ENCODE results near the gene PDPK1. TPM values are rescaled to one million over a fixed set of nuclear protein-coding genes. Genes with fewer than 3 reads are reported as not detected.
"Not testable (repeated sequence)": the region's sequence is repeated elsewhere in the genome, so short reads cannot be mapped to it uniquely, and the experiment has no call there.

The PDPK1 gene
- total RNA-seq, 1 donor from 2014 or later: 113 TPM

- no peaks in the 10 kb centered on the region for H3K36me3 Mint-ChIP-seq (ENCODE audit: unreplicated experiment)
- peaks cover 4% of the 10 kb centered on the region for H3K27me3 Mint-ChIP-seq (ENCODE audit: unreplicated experiment)
- H3K4me3 Mint-ChIP-seq (ENCODE audit: unreplicated experiment): no peak overlapping the region
- no peaks in the 10 kb centered on the region for H3K4me1 Mint-ChIP-seq (ENCODE audit: low read depth, unreplicated experiment)
- DNase-seq: no peak
- H3K27ac Mint-ChIP-seq (ENCODE audit: unreplicated experiment): no peak overlapping the region
- TF ChIP-seq CTCF (IDR thresholded peaks at IDR 0.05; ENCODE audit: partially characterized antibody, unreplicated experiment): no peak
- H3K9me3 Mint-ChIP-seq (ENCODE audit: unreplicated experiment): no peaks in the 10 kb centered on the region
These were observed 73.7 kb downstream of the PDPK1 start for GRCh38 chr16:2611499-2611862.

GRCh38 chr16:2611877-2612276 lies 74.1 kb downstream of the PDPK1 start:
- H3K36me3 Mint-ChIP-seq (ENCODE audit: unreplicated experiment); H3K4me3 Mint-ChIP-seq (ENCODE audit: unreplicated experiment); H3K4me1 Mint-ChIP-seq (ENCODE audit: low read depth, unreplicated experiment); H3K9me3 Mint-ChIP-seq (ENCODE audit: unreplicated experiment); DNase-seq; H3K27ac Mint-ChIP-seq (ENCODE audit: unreplicated experiment); H3K27me3 Mint-ChIP-seq (ENCODE audit: unreplicated experiment): not testable (repeated sequence)

- H3K36me3 Mint-ChIP-seq (ENCODE audit: unreplicated experiment); H3K27me3 Mint-ChIP-seq (ENCODE audit: unreplicated experiment); H3K9me3 Mint-ChIP-seq (ENCODE audit: unreplicated experiment); H3K27ac Mint-ChIP-seq (ENCODE audit: unreplicated experiment); H3K4me1 Mint-ChIP-seq (ENCODE audit: low read depth, unreplicated experiment); DNase-seq; H3K4me3 Mint-ChIP-seq (ENCODE audit: unreplicated experiment): not testable (repeated sequence)
These were observed 75.4 kb downstream of the PDPK1 start for GRCh38 chr16:2613251-2613650.

- Mint-ChIP-seq H3K4me1 (ENCODE audit: low read depth, unreplicated experiment) (no peaks in the 10 kb centered on the region), H3K4me3 (ENCODE audit: unreplicated experiment) (no peak overlapping the region), H3K9me3 (ENCODE audit: unreplicated experiment) (no peaks in the 10 kb centered on the region), H3K36me3 (ENCODE audit: unreplicated experiment) (no peaks in the 10 kb centered on the region), H3K27me3 (ENCODE audit: unreplicated experiment) (peaks cover 4% of the 10 kb centered on the region), H3K27ac (ENCODE audit: unreplicated experiment) (no peak overlapping the region)
- TF ChIP-seq CTCF (IDR thresholded peaks at IDR 0.05; ENCODE audit: partially characterized antibody, unreplicated experiment): no peak
- no peak for DNase-seq
These were observed 77.0 kb downstream of the PDPK1 start for GRCh38 chr16:2614761-2615191.

GRCh38 chr16:2618964-2619363 lies 81.1 kb downstream of the PDPK1 start:
- not testable (repeated sequence) for H3K27me3 Mint-ChIP-seq (ENCODE audit: unreplicated experiment); H3K27ac Mint-ChIP-seq (ENCODE audit: unreplicated experiment); DNase-seq; H3K4me3 Mint-ChIP-seq (ENCODE audit: unreplicated experiment); H3K9me3 Mint-ChIP-seq (ENCODE audit: unreplicated experiment); H3K36me3 Mint-ChIP-seq (ENCODE audit: unreplicated experiment); H3K4me1 Mint-ChIP-seq (ENCODE audit: low read depth, unreplicated experiment)

GRCh38 chr16:2619628-2620027 lies 81.8 kb downstream of the PDPK1 start:
- H3K9me3 Mint-ChIP-seq (ENCODE audit: unreplicated experiment); H3K36me3 Mint-ChIP-seq (ENCODE audit: unreplicated experiment); H3K4me3 Mint-ChIP-seq (ENCODE audit: unreplicated experiment); DNase-seq; H3K27me3 Mint-ChIP-seq (ENCODE audit: unreplicated experiment); H3K4me1 Mint-ChIP-seq (ENCODE audit: low read depth, unreplicated experiment); H3K27ac Mint-ChIP-seq (ENCODE audit: unreplicated experiment): not testable (repeated sequence)

GRCh38 chr16:2620870-2621269 lies 83.0 kb downstream of the PDPK1 start:
- H3K4me3 Mint-ChIP-seq (ENCODE audit: unreplicated experiment); H3K9me3 Mint-ChIP-seq (ENCODE audit: unreplicated experiment); H3K27me3 Mint-ChIP-seq (ENCODE audit: unreplicated experiment); H3K4me1 Mint-ChIP-seq (ENCODE audit: low read depth, unreplicated experiment); H3K36me3 Mint-ChIP-seq (ENCODE audit: unreplicated experiment); H3K27ac Mint-ChIP-seq (ENCODE audit: unreplicated experiment); DNase-seq: not testable (repeated sequence)

GRCh38 chr16:2621395-2621794 lies 83.6 kb downstream of the PDPK1 start:
- H3K4me1 Mint-ChIP-seq (ENCODE audit: low read depth, unreplicated experiment); H3K4me3 Mint-ChIP-seq (ENCODE audit: unreplicated experiment): not testable (repeated sequence)

GRCh38 chr16:2627075-2627474 lies 89.3 kb downstream of the PDPK1 start:
- not testable (repeated sequence) for H3K9me3 Mint-ChIP-seq (ENCODE audit: unreplicated experiment); DNase-seq; H3K4me1 Mint-ChIP-seq (ENCODE audit: low read depth, unreplicated experiment); H3K4me3 Mint-ChIP-seq (ENCODE audit: unreplicated experiment); H3K27me3 Mint-ChIP-seq (ENCODE audit: unreplicated experiment); H3K27ac Mint-ChIP-seq (ENCODE audit: unreplicated experiment); H3K36me3 Mint-ChIP-seq (ENCODE audit: unreplicated experiment)

More at GRCh38 chr16:2621395-2621794, 83.6 kb downstream of the PDPK1 start:
- H3K9me3 Mint-ChIP-seq (ENCODE audit: unreplicated experiment); H3K27me3 Mint-ChIP-seq (ENCODE audit: unreplicated experiment); H3K36me3 Mint-ChIP-seq (ENCODE audit: unreplicated experiment); DNase-seq; H3K27ac Mint-ChIP-seq (ENCODE audit: unreplicated experiment): not testable (repeated sequence)

GRCh38 chr16:2631203-2631602 lies 93.4 kb downstream of the PDPK1 start:
- not testable (repeated sequence) for H3K4me1 Mint-ChIP-seq (ENCODE audit: low read depth, unreplicated experiment); H3K36me3 Mint-ChIP-seq (ENCODE audit: unreplicated experiment); H3K27ac Mint-ChIP-seq (ENCODE audit: unreplicated experiment); H3K4me3 Mint-ChIP-seq (ENCODE audit: unreplicated experiment); H3K27me3 Mint-ChIP-seq (ENCODE audit: unreplicated experiment); DNase-seq; H3K9me3 Mint-ChIP-seq (ENCODE audit: unreplicated experiment)

- not testable (repeated sequence) for H3K27ac Mint-ChIP-seq (ENCODE audit: unreplicated experiment); H3K4me3 Mint-ChIP-seq (ENCODE audit: unreplicated experiment); H3K27me3 Mint-ChIP-seq (ENCODE audit: unreplicated experiment); H3K4me1 Mint-ChIP-seq (ENCODE audit: low read depth, unreplicated experiment); H3K36me3 Mint-ChIP-seq (ENCODE audit: unreplicated experiment); H3K9me3 Mint-ChIP-seq (ENCODE audit: unreplicated experiment); DNase-seq
These were observed 94.5 kb downstream of the PDPK1 start for GRCh38 chr16:2632291-2632690.
